KMS-11 (cell line): ENCODE measurements around the gene NCKAP5.

Experiments
- H2AFZ ChIP-seq: fragments of 200-600 bp; sonication (generic); 2 replicates; pipeline ENCODE4 v1.6.1; 2016; ENCODE audit warnings: antibody characterized with exemption, mixed run types, low read depth
- H3K27ac ChIP-seq: fragments of 200-600 bp; sonication (generic); 2 replicates; pipeline ENCODE4 v1.6.1; 2016; ENCODE audit warnings: mild to moderate bottlenecking, mixed run types
- H3K27me3 ChIP-seq: fragments of 200-600 bp; sonication (generic); 2 replicates; pipeline ENCODE4 v1.6.1; 2017; ENCODE audit warnings: mild to moderate bottlenecking, low read depth, mixed run types, moderate library complexity; ENCODE audit not compliant: insufficient read depth
- H3K36me3 ChIP-seq: fragments of 200-600 bp; sonication (generic); 2 replicates; pipeline ENCODE4 v1.6.1; 2017; ENCODE audit warnings: mild to moderate bottlenecking, mixed run types; ENCODE audit not compliant: insufficient read depth
- H3K4me1 ChIP-seq: fragments of 200-600 bp; sonication (generic); 2 replicates; pipeline ENCODE4 v1.6.1; 2016; ENCODE audit warnings: mild to moderate bottlenecking, low read depth, mixed run types; ENCODE audit not compliant: poor library complexity, severe bottlenecking
- H3K4me2 ChIP-seq: fragments of 200-600 bp; sonication (generic); 2 replicates; pipeline ENCODE4 v1.7.0; 2016; ENCODE audit warnings: mild to moderate bottlenecking, mixed run types
- H3K4me3 ChIP-seq: fragments of 200-600 bp; sonication (generic); IDR thresholded peaks from 2 replicates; pipeline ENCODE4 v1.6.1; 2017; ENCODE audit warnings: low read depth, low read length, mixed read lengths; ENCODE audit not compliant: insufficient read depth
- H3K79me2 ChIP-seq: fragments of 200-600 bp; sonication (generic); 2 replicates; pipeline ENCODE4 v1.6.1; 2016; ENCODE audit warnings: low read depth, mixed run types; ENCODE audit not compliant: insufficient read depth
- H3K9ac ChIP-seq: fragments of 200-600 bp; sonication (generic); 2 replicates; pipeline ENCODE4 v1.6.1; 2016; ENCODE audit warnings: mild to moderate bottlenecking, mixed run types
- H4K20me1 ChIP-seq: fragments of 200-600 bp; sonication (generic); 2 replicates; pipeline ENCODE4 v1.6.1; 2016; ENCODE audit warnings: mild to moderate bottlenecking, mixed run types; ENCODE audit not compliant: insufficient read depth
- CTCF ChIP-seq: fragments of 200-600 bp; sonication (generic); conservative IDR thresholded peaks from 2 replicates; pipeline ENCODE4 v1.6.1; 2017; ENCODE audit warnings: low read depth, mild to moderate bottlenecking, antibody characterized with exemption, low read length, moderate library complexity, mixed read lengths

The NCKAP5 gene

GRCh38 chr2:133342286-133343017 is 225.8 kb downstream of the NCKAP5 start:
- Histone ChIP-seq H3K4me1 (no peaks in the 10 kb centered on the region), H3K36me3 (no peaks in the 10 kb centered on the region), H3K4me3 (no peak overlapping the region), H3K9ac (no peak overlapping the region), H3K4me2 (no peak overlapping the region), H2AFZ (no peak overlapping the region), H4K20me1 (no peaks in the 10 kb centered on the region), H3K27ac (no peak overlapping the region), H3K79me2 (no peaks in the 10 kb centered on the region), H3K27me3 (no peaks in the 10 kb centered on the region)
- no peak for TF ChIP-seq CTCF

- no peaks in the 10 kb centered on the region for H3K27me3 ChIP-seq
- no peaks in the 10 kb centered on the region for H3K4me1 ChIP-seq
- no peak overlapping the region for H3K27ac ChIP-seq
- H3K4me2 ChIP-seq: no peak overlapping the region
- no peak overlapping the region for H3K4me3 ChIP-seq
- no peaks in the 10 kb centered on the region for H4K20me1 ChIP-seq
- H3K79me2 ChIP-seq: no peaks in the 10 kb centered on the region
- no peak overlapping the region for H3K9ac ChIP-seq
- TF ChIP-seq CTCF: no peak
- no peak overlapping the region for H2AFZ ChIP-seq
- H3K36me3 ChIP-seq: no peaks in the 10 kb centered on the region
Measured at GRCh38 chr2:133341575-133341974, 226.7 kb downstream of the NCKAP5 start.

- Histone ChIP-seq H3K4me3 (no peak overlapping the region), H4K20me1 (no peaks in the 10 kb centered on the region), H3K4me2 (no peak overlapping the region), H3K4me1 (no peaks in the 10 kb centered on the region), H2AFZ (no peak overlapping the region), H3K27me3 (no peaks in the 10 kb centered on the region), H3K27ac (no peak overlapping the region), H3K36me3 (no peaks in the 10 kb centered on the region), H3K9ac (no peak overlapping the region), H3K79me2 (no peaks in the 10 kb centered on the region)
- TF ChIP-seq CTCF: no peak
Measured at GRCh38 chr2:133338224-133338623, 230.0 kb downstream of the NCKAP5 start.

GRCh38 chr2:133334923-133335322 is 233.3 kb downstream of the NCKAP5 start:
- no peaks in the 10 kb centered on the region for H3K4me1 ChIP-seq
- H4K20me1 ChIP-seq: no peaks in the 10 kb centered on the region
- no peaks in the 10 kb centered on the region for H3K27me3 ChIP-seq
- no peak overlapping the region for H3K4me3 ChIP-seq
- H3K27ac ChIP-seq: no peak overlapping the region
- no peaks in the 10 kb centered on the region for H3K36me3 ChIP-seq
- no peak overlapping the region for H2AFZ ChIP-seq
- no peaks in the 10 kb centered on the region for H3K79me2 ChIP-seq
- H3K9ac ChIP-seq: no peak overlapping the region
- H3K4me2 ChIP-seq: no peak overlapping the region
- no peak for TF ChIP-seq CTCF
